Activated T-cell treated with anti-CD3 and anti-CD28 coated beads for 1 hour (primary cell): Measurements from ENCODE around the gene ZNF292.
"Not testable (repeated sequence)": the region's sequence is repeated elsewhere in the genome, so short reads cannot be mapped to it uniquely, and the experiment has no call there.

Experiments used
- DNase-seq: peaks from one replicate; pipeline ENCODE4 v3.0.0-alpha.2; 2020; ENCODE audit warnings: low read depth

The ZNF292 gene

DNA sequence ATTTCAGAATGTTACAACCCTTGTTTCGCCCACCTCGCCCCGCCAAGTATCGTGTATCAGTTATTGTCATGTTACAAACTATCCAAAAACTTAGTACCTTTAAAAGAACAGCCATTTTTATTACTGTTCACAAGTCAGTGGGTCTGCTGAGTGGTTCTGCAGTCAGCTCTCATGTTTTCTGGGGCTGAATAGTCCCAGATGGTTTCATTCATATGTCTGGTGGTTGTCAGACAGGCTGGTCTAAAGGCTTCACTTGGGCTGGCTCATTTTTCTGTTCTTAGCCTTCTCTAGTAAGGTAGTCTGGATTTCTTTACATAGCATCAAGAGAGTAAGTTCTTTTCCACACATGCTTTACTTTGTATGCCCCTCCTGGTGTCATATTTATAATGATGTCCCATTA, 8.6 kb downstream of the ZNF292 start:
- DNase-seq, result no peak

DNA sequence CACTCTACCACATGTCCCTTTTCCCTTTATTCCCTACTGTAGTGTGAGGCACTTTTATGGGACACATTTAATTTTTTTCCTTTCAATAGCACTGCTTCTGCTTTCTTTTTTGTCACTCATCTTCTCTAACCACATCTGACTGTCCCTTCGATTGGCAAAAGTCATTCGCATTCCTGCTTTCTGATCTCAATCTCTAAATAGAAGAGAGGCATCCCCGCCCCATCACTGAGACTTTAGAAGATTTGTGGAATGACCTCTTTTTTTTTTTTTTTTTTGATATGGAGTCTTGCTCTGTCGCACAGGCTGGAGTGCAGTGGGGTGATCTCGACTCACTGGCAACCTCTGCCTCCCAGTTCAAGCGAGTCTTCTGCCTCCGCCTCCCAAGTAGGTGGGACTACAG, 9.1 kb downstream of the ZNF292 start:
- no peak for DNase-seq

DNA sequence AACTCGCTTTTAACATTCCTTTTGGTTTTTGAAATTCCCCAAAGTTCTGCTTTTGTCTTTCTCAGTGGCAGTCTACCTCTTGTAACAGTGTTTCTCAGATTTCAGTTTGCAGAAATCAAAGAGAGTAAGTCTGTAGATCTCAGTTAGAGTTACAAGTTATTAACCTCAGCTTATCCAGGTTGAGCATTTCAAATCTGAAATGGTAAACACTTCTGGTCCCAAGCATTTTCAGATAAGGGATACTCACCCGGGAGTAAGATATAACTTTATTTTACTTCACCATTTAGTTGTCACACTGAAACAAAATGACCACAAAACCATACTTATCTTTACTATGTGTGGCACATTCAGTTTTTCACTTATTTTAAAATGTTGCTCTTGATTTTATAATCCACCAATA, 9.8 kb downstream of the ZNF292 start:
- DNase-seq, result no peak

DNA sequence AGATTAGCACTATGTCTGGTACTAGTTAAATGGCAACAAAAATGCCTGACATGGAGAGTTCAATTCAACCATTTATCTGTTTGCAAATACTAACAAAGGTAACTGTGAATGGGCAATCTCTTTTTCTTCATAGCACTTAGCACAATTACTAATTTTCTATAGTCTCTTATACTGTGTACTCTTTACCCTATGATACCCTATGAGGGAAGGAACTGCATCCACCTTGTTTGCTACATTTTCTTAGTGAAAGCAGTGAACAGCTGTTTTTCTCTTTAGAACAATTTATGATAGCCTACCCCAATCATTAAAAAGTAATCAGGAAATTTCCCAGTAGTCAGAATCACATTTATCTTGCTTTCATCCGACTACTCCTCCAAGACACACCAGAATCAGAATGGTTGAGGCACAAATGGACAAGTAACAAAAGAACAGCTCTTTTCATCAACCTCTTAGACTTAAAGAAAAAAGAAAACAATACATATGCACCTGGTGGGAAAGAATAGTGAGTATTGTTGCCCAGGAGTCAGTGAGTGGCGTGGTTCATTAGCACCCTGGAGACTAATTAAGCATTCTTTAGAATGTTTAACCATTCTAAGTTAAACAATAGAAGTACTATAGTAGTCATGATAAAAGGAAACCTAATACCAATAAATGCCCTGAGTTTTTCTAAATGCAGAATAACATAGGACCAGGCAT, 16.7 kb downstream of the ZNF292 start:
- no peak for DNase-seq

DNA sequence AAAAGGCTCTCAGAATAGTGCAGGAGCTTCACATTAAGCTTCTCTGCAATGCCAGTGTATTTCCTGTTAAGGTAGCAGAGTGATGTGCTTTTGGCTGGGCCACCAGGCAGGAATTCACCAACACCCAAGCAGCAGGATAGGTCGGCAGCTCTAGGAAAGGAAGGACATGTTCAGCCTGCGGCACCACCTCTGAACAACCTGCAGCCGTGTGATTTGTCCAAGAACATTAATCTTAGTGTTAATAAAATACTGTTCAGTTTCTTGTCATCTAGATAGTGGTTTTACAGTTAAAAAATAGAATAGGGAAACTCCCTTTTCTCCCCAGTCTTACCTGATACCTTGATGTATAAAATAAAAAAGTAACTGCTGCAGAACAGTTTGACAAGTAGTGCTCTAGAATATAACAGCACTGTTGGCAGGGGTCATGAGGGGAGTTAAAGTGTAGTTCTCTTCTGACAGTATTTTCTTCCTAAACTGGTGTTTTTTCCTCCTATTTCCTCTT, 18.8 kb downstream of the ZNF292 start:
- no peak for DNase-seq

DNA sequence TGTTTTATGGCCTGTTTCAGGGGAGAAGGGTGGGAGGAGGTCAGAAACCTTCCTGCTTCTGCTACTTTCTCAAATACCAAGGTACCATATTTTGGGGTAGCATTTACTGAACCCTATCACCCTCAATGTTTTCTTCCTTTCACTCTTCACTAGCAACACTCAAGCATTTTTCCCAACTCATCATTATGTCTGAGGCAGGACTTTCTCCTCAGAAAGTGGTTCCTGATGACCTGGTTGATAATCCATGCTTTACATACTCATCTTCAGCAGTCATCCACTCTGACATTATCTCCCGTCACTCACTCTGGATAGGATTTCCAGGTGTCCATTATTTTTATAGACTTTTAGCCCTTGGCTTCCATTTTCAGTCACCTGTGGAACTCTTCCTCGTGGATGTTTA, 21.1 kb downstream of the ZNF292 start:
- no peak for DNase-seq

DNA sequence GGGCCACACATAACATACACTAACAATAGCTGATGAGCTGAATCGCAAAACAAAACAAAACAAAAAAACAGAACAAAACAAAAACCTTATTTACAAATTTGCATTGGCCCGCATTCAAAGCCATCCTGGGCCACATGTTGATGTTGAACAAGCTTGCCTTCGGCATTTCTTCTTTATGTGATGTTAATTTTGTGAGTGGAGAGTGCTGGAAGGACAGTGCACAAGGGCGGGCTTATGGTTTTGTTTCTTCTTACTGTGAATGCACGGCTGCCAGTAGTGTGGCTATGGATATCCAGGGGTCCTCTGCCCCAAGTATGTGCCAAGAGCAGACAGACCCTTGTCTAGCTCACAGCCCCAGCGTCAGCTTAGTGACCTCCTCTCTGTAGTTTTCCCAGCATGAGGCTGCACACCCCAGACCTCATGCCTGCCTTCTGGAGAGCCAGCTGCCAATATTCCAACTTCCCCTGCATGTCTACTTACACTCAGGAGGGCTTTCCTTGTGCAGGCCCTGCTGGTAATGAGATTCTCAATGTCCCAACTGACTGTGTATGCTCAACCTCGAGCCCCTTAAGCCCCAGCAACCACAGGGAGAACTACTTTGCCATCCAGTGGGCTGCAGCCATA, 24.9 kb downstream of the ZNF292 start:
- no peak for DNase-seq

DNA sequence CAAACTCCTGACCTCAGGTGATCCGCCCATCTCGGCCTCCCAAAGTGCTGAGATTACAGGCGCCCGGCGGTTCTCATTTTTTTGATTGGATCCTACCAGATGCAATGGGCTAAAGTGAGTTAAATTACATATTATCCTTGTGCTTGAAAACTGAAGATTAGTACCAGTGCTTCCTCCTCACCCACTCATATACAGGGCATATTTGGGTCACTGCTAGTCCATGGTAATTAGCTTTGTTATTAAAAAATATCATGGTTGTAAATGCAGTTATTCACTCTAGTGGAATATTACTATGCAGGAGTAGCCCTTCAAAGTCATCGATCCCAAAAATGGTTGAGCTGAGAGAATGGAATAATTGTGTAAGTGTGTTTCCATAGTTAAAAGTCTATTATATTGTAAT, 26.5 kb downstream of the ZNF292 start:
- no peak for DNase-seq

DNA sequence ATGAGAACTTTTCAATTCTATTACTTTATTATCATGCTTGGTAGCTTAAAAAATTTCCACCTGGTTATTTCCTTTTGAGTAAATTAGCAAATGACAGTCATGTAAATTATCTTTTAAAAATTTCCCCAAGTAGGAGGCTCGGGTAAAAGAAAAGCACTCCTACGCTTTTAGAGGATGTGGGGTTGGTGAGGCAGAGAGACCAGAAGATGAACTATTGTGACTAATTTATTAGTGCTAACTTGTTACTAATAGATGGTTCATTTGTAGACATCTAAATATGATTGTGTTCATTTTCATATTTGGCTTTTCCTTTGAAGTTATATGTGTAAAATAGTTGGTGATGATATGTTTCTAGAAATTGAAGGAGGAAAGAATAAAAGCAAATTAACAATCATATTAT, 27.0 kb downstream of the ZNF292 start:
- DNase-seq, result no peak

DNA sequence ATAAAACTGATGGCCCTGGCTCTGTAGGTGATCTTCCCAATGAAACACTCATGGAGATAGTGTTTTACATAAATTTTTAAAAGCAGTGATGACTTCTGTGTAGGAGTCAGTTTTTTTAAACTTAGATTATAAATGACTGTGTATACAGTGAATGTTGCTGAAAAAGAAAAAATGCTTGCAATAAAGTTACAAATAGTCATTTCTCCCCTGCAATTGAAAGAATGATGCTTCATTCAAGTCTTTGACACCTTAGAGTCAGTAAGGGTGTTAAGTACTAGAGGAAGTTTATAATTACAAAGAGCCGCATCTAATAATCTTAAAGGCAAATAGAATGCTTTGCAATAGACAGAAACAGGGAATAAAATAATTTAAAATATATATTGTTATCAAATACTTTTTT, 27.6 kb downstream of the ZNF292 start:
- DNase-seq, result no peak

DNA sequence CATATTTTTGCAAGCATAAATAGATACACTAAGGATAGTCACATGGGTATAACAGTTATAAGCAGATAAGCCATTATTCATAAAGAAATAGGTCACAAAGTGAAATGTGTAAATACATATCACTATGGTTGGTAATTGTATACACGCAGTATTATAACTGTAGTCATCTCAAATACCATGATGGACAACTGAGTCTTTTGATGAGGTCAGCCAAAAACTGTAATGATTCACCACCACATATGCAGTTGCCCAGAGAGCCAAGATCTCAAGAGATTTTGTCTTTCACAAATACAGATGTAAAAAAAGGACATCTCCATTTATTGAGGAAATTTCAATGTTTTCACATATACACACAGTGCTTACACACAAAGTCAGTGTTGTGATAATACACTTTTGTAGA, 28.3 kb downstream of the ZNF292 start:
- no peak for DNase-seq

DNA sequence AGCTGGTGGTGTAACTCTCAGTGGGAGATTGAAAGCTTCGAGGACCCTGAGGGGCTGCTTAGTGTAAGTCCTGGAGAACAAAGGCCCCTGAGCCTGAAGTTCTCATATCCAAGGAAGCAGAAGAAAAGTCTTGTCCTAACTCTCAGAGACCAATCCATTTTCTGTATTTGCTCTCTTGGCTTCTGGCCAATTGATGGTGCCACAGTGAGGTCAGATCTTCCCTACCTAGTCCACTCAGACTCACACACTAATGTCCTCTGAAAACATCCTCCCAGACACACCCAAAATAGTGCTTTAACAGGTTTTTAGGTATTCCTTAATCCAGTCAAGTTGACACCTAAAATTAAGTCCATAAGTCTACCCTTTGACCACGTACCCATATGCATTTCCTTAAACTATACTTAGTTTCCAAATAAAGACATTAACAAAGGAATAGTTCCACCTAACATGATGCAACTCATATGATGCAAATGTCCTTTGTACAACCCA, 29.4 kb downstream of the ZNF292 start:
- DNase-seq, result no peak

DNA sequence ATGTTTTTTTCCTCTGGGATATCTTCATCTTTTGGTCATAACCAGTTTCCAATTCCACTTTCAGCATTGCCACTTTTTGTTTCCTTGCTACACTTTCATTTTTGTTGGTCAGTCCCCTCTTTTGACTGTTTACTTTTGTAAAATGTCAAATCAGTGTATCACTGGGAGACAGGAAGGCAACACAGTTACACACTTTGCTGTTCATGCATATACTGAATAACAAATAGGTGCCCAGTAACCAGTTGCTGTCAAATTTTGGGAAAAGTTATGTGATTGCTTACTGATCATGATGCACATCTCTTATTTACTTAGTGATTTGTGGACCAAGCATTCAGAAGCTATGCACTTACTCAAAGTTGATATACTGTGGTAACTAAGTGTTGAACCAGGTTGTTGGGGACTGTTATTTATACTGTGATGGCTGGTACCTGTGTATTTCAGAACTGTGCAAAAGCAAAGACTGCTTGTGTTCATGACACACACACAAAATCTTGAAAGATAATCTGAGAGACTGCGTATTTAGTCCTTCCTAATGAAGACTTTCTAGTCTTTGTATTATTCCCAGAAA, 41.0 kb downstream of the ZNF292 start:
- DNase-seq, result no peak

DNA sequence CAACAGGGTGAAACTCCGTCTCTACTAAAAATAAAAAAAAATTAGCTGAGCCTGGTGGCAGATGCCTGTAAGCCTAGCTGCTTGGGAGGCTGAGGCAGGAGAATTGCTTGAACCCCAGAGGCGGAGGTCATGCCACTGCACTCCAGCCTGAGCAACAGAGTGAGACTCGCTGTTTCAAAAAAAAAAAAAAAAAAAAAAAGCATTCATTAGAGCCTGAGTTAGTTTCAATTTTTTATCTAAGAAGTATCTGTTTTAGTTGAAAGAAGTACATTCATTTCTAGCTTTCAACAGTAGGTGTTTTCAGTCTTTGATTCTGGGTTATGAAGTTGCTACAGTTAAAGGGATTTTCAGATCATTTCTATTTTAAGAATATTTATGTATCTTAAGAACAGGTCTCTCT, 42.2 kb downstream of the ZNF292 start:
- DNase-seq, result no peak

DNA sequence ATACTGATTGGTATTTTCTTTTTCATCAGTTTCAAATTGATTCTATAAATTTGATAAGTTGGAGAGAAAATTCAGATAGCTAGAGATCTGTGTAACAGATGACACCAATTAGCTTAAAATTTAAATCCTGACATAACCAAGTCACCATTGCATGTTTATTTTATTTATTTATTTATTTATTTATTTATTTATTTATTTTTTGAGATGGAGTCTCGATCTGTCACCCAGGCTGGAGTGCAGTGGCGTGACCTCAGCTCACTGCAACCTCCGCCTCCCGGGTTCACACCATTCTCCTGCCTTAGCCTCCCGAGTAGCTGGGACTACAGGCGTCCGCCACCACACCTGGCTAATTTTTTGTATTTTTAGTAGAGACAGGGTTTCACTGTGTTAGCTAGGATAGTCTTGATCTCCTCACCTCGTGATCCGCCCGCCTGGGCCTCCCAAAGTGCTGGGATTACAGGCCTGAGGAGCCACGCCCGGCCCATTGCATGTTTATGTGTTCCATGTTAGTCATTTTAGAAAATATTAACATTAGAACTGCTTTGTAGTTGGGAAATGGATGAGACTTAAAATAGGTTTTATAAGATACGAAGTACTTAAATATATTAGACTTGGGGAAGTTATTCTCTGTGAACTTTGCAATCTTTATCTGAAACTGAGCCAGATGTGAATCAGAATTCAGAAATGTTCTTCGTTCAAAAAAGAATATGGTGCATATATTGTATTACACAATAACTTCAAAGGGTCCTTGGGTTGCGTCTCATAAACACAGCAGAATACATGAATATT, 42.9 kb downstream of the ZNF292 start:
- DNase-seq, result not testable (repeated sequence)

DNA sequence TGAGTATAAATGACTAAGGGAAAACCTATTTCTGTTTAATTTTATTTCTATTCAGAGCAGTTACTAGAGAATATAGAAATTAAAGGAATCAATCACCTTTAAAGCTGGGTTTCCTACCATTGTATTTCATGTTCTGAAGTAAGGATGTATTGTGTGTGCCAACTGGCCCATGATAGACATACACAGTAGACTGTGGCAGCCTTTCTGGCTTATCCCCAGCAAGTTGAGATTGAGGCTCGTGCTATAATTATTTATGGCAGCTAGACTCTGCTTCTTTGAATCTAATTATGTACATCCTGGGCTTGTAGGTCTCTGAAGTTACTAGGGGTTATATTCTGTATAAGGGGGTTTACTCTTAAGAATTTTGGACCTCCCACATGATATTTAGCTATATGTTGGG, 44.4 kb downstream of the ZNF292 start:
- DNase-seq, result no peak

DNA sequence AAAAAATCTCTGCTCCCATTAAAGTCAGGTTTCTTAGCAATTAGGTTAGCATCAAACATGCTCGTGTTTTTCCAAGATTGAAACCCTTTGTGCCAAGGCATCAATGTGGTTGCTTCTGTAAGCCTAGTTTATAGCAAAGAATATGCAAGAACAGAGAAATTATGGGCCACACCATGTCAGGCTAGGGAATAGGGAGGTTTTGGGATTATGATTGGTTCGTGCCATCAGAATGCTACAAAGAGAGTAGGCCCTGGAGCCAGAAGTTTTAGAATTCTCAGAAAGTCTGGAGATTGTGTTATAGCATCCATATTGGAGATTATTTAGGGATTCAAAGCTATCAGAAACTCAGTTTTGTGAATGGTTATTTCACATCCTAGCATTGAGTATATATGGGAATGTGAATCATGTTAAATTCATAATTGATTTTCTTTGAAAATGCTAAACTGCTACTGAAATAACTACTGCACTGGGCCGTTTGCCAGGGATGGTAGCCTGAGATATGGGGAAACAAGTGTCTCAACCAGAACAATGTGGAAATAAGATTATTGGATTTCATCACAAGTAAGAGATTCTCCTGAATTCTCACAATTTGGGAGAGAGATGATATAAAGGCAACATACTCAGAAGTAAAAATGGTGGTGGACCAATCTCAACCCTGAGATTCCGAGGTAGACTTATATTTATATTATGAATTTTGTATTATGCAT, 45.3 kb downstream of the ZNF292 start:
- no peak for DNase-seq

DNA sequence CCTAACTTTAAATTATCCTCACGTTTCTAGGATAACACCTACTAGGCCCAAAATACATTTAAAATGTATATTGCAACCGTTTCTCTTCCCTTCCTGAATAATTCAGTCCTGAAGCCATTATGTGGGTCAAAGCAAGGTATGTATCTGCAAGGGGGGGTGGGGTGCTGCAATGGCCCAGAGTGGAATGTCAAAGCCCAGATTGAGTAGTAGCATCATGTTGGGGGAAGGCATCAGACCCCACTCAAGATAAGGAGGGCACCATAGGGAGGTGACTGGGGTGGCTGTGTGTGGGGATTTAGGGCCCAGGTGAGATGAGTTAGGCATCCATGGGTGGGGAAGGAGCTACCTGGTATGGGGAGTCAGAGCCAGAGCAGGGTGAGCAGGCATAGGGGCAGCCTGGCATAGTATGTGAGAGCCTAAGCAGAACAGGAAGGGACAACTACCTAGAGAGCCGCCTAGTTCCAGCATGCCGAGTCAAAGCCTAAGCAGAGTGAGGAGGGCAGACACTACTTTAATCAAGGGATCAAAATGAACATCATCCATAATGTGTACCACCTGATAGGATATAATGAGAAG, 48.2 kb downstream of the ZNF292 start:
- no peak for DNase-seq

DNA sequence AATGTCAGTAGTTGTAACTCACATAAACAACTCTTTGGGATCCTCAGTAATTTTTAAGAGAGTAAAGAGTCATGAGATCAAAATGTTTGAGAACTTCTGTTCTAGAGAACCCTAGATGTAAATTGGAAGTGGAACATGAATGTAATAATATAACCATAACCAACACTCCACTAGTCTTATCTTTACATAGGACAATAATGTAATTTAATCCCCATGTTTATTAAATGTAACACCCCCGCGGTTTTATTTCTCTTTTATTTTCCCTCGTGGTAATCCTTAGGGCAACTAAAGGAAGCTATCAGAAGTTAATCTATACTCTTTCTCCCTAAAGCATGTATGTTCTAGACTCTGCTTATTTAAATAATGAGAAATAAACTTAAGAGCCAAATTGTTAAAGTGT, 54.4 kb downstream of the ZNF292 start:
- DNase-seq, result no peak

DNA sequence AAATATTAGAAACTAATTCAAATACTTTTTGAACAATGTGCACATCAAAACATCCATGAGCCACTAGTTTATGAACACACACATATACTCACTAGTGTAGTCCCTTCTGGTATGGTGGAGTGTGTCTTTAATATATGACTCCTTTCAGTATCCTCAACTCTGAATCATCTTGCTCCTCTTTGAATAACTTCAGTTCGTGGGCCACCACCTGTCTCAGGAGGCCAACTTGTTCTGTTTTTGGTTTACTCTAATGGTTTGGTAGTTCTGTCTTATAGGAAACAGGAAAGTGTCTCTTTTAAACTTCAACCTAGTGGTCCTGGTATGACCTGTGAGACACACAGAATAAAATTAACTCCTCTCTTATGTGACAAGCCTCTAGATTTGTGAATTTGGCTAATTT, 55.6 kb downstream of the ZNF292 start:
- no peak for DNase-seq

DNA sequence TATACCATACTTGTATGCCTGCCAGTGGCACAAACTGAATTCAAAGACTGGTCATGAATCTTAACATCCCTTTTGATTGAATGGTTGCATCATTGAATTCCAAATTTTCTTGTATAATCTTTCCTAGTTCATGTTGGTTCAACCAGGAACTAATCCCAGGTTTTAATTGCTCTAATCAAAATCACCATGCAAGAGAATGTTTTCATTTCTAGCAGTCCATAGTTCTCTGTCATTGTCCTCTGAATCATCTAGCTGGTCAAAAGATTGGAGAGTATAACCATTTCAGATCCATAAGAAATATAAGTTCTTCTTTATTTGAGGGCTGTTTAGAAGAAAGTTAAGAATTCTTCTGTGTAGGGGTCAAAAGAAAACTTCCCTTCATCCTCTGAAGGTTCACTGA, 57.2 kb downstream of the ZNF292 start:
- no peak for DNase-seq

DNA sequence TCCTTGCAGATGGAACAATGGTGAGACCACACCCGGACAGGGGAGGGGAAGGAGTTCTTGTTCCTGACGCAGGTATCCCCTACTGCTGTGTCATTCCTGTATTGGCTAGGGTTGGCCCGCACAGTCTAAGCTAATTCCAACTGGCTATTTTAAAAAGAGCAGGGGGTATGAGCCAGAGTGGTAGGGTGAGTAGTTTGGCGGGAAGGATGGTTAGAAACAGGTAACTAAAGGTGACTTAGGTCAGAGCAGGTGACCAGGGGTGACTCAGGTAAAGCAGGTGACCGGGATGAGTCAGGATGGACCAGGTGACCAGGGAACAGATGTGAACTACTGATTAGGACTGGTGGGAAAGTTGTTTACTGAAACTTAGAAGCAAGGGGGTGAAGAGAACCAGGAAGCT, 58.0 kb downstream of the ZNF292 start:
- DNase-seq, result no peak
